GDM1 (cell line): ENCODE data around the gene SH3D21.
A peak's percentile ranks its signal among the peaks of the same experiment; 100 is the strongest.

ENCODE experiments used
- DNase-seq: peaks from one replicate; lab custom pipeline; 2025; lab: John Stamatoyannopoulos, UW

Gene SH3D21

DNA sequence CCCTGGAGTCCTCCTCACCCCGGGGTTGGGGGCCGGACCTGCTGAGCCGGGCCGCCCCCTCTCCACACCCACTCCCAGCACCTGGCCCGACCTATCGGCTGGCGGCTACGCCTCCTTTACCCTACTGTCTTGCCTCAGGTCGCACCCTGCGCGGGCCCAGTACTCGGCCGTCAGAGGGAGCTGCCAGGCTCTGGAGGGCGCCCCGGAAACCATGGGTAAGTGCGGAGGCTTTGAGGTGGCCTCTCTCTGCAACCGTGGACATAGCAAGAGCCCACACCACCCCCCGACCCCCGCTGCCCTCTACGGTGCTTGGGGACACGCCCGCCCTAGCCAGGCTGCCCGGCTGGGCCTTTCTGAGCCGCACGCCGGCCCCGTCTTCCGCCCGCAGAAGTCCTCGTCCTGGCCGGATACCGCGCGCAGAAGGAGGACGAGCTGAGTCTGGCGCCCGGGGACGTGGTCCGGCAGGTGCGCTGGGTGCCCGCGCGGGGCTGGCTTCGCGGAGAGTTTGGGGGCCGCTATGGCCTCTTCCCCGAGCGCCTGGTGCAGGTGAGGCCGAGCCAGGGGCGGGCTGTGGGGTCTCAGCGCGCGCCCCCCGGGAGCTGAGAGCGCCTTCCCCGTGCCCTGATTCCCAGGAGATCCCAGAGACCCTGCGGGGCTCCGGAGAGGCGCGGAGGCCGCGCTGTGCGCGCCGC, at the start of gene SH3D21:
SH3D21 (plus strand) TSS at position 159 of the 692 bp plus-strand sequence; CDS start at position 212, 53 bp downstream.
- no peak for DNase-seq

DNA sequence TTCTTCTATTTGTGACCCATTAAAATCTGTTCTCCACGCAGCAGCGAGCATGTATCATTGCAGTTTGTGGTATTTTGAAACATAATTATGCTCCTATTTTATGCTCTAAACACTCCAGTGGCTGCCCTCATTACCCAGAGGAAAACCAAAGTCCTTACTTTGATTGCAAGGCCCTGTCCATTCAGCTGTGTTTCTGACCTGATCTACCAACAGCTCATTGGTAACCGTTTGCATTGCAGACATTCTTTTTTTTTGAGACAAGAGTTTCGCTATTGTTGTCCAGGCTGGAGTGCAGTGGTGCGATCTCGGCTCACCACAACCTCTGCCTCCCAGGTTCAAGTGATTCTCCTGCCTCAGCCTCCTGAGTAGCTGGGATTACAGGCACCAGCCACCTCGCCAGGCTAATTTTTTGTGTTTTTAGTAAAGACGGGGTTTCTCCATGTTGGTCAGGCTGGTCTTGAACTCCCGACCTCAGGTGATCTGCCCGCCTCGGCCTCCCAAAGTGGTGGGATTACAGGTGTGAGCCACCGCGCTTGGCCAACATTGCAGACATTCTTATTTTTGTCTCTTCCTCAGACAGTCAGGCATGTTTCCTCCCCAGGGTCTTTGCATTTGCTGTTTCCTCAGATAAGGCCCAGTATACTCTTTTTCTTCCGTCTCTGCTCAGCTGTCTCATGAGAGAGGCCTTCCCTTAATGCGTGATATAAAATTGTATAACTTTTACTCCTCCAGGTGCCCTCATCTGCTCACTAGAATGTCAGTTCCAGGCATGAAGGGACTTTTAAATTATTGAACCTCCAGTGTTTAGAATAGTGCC, 49.4 kb upstream of the SH3D21 start:
- DNase-seq: no peak

DNA sequence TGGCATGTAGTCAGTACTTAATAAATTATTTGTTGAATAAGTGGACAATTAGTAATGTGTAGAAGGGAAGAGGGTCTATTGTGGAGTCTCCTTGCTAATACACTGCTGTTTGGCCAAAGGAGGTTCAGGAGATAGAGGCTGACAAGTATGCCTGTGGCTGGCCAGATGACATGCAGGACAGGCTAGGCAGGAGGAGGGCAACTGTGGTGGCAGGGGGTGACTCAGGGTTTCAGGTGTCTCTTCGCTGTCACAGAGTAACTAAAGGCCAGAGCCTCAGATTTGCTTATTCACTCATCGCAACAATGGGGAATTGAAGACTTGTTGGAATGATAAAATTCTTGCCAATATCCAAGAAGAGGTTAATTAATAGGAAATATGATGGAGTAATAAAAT, 48.8 kb upstream of the SH3D21 start:
- DNase-seq: no peak

DNA sequence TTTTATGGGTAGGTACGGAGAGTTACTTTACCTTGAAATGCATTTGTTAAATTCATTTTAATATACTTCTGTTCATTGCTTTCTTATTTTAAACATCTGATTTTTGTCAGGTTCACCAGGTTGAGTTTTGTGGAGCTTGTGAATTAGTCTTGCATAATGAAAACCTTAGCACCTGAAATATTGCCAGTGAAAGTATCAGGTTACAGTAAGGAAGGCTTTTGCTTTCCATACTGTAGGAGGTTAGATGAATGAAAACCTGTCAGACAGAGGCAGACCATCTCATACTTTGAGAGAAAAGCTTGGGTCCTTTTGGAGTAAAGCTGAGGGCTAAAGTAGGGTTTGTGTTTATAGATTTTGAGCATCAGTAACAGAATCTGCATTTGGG, 47.2 kb upstream of the SH3D21 start:
- no peak for DNase-seq

- no peak for DNase-seq
Observed at GRCh38 chr1:36268981-36269380, 37.2 kb upstream of the SH3D21 start.

DNA sequence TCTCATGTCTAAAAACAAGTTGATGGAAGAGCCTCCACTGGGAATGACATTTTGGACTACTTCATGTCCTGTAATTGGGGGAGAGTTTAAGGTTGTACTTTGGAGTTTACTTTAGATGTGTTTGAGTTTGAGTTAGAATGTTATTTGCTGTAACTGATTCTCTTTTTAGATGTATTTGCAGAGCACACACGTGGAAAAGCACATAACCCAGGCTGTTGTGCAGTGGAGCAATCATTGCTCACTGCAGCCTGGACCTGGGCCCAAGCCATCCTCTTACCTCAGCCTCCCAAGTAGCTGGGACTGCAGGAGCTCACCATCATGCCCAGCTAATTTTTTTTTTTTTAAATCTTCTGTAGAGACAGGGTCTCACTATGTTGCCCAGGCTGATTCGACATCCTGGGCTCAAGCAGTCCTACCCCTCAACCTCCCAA, 36.7 kb upstream of the SH3D21 start:
- no peak for DNase-seq

DNA sequence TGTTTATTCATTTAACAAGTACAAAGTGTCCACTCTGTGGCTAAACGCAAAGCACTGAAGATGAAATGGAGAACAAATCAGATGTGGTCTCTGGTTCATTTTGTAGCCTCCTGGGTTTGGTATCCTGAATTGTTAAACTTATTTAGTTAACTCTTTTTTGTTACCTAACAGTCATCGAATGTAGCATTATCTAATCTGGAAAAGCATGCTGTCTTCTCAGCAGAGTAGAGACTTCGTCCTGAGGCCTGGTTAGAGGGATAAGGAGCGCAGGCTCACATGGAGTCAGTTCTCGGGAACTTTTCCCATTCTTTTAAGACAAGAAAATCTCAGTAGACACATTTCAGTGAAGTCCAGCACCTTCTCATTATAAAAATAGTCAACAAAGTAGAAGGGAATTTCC, 33.1 kb upstream of the SH3D21 start:
- no peak for DNase-seq

DNA sequence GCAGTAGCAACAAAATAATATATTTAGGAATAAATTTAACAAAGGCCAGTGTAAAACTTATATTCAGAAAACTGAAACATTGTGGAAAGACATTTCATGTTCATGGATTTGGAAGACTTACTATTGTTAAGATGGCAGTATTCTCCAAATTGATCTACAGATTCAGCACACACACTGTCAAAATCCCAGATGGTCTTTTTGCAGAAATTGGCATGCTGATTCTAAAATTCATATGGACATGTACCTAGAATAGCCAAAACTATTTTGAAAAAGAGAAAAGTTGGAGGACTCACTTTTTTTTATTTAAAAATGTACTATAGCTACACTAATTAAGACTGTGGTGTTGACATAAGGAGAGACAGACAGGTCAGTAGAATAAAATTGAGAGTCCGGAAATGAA, 32.0 kb upstream of the SH3D21 start:
- no peak for DNase-seq

DNA sequence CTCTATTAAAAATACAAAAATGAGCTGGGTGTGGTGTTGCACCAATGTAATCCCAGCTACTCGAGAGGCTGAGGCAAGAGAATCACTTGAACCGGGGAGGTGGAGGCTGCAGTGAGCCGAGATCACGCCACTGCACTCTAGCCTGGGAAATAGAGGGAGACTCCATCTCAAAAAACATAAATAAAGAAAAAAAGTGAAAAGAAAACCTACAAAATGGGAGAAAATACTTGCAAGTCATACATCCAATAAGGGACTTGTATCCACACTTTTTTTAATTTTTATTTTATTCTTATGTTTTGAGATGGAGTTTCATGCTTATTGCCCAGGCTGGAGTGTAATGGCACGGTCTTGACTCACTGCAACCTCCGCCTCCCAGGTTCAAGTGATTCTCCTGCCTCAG, 29.5 kb upstream of the SH3D21 start:
- DNase-seq: no peak

GRCh38 chr1:36279110-36279788, 26.9 kb upstream of the SH3D21 start:
- no peak for DNase-seq

DNA sequence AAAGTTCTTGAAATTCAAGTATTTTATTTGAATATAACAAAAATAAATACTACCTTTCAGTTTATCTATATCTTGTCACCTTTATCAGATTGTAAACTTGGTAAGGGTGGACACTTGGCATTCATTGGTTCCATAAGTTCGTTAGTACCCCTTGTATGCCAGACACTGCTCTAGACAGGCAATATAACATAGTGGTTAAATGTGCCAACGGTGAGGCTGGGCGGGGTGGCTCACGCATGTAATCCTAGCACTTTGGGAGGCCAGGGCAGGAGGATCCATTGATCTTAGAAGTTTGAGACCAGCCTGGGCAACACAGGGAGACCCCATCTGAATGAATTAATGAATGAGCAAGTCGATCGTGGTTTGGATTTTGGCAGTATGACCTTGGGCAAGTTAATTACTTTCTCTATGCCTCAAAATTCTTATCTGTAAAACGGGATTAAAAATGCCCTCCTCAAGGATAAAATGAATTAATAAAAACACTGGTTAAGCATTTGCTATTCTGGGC, 26.3 kb upstream of the SH3D21 start:
- DNase-seq: no peak

DNA sequence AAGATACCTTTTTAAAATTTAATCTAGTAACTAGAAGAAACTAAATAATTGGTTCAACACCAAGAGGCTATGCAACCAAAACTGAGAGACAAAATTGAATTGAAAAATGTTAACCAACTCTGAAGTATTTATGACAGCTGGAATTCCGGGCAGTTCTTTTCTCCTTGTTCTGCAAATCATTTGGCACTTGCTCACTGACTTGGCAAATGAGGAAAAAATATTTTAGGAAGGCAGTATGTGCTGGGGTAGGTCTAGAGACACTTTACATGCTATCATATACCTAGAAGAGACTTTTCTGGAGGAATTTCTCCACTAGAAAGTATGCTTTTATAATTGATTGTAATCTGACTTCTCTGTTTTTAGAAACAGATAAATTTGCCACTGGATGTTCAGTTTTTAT, 22.1 kb upstream of the SH3D21 start:
- DNase-seq: no peak

GRCh38 chr1:36284517-36284916, 21.7 kb upstream of the SH3D21 start:
- no peak for DNase-seq

- DNase-seq: peak; percentile 68
Observed at GRCh38 chr1:36285443-36286101, 20.6 kb upstream of the SH3D21 start.

DNA sequence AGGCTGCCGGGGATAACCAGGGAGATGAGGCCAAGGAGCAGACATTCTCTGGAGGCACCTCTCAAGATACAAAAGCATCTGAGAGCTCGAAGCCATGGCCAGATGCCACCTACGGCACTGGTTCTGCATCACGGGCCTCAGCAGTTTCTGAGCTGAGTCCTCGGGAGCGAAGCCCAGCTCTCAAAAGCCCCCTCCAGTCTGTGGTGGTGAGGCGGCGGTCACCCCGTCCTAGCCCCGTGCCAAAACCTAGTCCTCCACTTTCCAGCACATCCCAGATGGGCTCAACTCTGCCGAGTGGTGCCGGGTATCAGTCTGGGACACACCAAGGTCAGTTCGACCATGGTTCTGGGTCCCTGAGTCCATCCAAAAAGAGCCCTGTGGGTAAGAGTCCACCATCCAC, 19.4 kb upstream of the SH3D21 start:
- DNase-seq: no peak

- DNase-seq: no peak
Observed at GRCh38 chr1:36287595-36287994, 18.6 kb upstream of the SH3D21 start.

- DNase-seq: no peak
Observed at GRCh38 chr1:36295390-36295789, 10.8 kb upstream of the SH3D21 start.

DNA sequence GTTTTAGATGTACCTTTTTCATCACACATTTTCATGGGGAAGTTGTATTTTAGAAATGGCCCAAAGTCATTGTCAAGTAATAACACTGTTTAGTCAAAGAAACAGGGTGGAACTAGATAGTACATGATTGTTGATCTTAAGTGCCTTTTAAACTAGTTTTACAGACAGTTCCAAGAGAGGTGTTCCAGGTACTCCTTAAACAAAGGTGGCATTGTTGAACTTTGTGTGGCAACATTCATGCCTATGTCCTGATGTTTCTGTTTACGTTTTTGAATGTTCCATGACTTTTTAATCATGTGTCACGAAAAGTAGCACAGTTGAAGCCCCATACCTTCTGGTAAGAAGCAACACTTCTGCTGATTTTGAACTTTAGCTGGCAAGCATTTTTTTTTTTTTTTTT, 9.1 kb upstream of the SH3D21 start:
- no peak for DNase-seq

GRCh38 chr1:36298640-36299039, 7.5 kb upstream of the SH3D21 start:
- no peak for DNase-seq

GRCh38 chr1:36300526-36300925, 5.6 kb upstream of the SH3D21 start:
- no peak for DNase-seq

DNA sequence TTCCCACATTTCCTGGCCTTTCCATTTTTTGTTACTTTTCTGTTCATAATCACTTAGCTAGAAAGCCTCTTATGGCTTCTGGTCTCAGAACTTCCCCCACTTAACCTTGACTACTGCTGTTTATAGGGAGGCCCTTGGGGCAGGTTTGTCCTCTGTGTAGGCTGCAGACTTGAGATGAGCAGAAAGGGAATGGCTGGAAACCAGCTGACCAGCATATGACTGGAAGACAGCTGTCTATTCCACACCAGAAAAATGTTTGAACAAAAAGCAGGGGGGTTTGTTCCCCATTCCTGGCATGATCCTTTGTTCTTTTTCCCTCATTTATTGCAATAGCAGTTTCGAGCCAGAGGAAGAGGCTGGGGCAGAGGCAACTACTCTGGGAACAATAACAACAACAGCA, 4.9 kb upstream of the SH3D21 start:
- no peak for DNase-seq

- no peak for DNase-seq
Observed at GRCh38 chr1:36303244-36303643, 2.9 kb upstream of the SH3D21 start.
